ENCODE measurements around the gene MAD1L1.
"Not testable (repeated sequence)": the region's sequence is repeated elsewhere in the genome, so short reads cannot be mapped to it uniquely, and the experiment has no call there.

The MAD1L1 gene

DNA sequence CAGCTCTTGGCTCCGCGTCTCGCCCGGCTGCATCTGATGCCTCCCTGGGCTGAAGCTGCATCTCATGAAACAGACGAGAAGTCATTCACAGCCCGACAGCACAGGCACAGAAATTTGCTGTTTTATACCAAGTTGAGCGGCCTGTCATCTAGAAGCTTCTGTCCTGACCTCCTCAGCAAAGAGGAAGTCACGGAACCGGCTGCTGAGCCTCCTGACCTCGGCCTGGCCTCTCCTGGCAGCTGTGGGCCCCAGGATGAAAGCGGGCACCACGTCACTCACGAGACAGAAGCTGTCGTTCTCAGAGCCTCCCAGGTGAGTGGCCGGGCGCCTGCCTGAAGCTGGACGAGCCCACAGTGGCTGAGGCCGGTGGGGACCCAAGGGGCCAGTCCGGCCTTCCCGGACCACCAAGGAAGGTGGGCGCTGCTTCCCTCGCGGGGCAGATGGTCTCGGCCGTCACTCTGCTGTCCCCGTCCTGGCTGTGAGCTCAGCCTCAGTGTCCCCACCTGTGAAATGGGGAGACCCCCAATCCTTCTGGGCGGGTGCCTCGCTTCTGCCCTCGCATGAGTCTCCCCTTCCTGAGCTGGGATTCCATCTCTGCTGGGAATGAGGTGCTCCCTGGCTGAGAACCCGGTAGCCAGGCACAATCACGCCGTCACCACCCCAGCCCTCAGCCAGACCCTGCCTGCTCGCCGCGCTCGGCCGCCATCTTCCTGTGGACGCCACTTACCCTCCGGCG is 391.3 kb downstream of the MAD1L1 start:
- DNase-seq = not testable (repeated sequence)

DNA sequence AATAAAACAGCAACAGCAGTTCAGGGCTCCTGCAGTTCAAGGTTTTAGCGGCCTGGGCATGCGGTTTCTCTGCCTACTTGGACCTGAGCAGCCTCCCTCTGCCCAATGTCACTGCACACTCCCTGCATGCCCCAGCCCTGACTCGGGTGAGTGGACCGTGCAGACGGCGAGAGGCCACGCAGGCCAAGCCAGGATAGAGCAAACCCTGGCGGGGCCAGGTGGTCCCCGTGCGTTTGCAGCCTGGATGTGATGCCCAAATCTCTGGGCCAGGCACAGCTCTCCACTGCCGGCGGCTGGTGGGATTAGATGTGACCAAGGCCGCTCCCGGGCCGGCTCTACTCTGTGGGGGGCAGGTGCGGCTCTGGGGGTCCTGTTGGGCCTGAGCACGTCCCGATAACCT is 392.0 kb downstream of the MAD1L1 start:
- not testable (repeated sequence) for DNase-seq

- DNase-seq = no peak
Observed at GRCh38 chr7:1839701-1840100, 393.0 kb downstream of the MAD1L1 start.

DNA sequence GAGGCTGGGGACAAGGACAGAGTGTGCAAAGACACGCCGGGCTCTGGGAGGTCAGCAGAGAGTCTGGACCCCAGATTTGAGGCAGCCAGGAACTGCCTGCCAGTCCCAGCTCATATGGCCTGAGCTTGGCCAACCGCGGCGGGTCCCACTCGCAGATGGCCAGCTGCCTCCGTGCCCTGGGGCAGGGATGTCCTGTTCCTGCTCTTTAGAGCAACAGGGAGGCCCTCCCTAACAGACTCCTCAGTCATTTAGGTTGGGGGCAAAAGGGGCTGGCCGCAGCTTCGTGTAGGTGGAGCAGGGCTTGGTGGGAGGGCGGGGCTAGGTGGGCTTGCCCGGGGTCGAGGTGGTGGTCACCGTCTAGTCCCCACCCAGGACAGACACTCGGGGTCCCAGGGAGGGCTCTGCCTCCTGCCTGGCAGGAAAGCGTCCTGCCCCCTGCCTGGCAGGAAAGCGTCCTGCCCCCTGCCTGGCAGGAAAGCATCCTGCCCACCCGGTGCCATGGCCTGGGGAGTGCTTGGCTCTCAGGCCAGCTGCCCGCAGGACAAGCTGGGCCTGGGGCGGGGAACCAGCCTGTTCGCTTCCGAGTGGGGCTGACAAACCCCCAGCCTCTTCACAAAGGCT is 393.7 kb downstream of the MAD1L1 start:
- peak; percentile 24 for DNase-seq

DNA sequence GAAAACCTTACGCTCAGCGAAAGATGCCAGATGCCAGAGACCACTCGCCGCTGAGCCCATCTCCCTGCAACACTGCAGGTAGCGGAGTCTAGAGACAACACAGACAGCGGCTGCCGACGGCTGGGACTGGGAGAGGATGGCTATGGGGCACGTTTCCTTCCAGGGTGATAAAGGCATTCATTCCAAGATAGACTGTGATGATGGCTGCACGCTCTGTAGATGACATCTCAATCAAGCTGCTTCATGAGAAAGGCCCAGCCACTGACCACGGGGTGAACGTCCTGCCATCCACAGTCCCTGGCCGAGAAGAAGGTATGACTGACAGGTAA is 394.2 kb downstream of the MAD1L1 start:
- DNase-seq = not testable (repeated sequence)

DNA sequence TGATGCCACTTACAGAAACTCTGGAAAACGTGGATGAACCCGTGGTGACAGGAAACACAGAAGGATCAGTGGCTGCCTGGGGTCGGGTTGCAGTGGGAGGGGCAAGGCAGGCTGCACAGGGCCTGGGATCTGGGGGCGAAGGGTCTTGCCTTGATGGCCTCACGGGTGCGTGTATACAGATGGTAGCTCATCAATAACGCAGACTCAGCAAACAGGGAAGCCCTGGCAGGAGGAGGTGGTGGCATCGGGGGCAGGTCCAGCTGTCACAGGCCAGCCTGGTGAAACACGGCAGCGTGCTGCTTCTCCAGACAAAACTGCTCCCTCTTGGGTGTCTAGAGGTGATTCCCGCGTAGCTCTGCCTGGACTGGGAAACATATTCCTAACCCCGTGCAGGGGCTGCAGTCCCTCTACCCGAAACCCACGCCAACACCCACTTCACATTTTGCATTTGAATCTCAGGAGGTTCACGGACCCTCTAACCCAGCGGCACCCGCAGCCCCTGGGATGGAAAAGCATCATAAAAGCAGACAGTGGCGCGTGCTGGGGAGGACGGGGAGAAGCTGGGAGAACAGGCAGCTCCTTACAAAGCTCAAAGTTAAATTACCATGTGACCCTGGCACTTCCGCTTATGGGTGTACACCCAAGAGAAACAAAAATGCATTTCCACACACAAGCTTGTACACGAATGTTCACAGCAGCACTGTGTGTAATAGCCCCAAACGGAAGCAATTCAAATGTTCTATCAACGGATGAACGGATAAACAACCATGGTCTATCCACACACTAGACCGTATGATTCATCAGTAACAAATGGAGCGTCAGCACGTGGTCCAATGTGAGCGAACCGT is 394.8 kb downstream of the MAD1L1 start:
- peak; percentile 74 for DNase-seq

GRCh38 chr7:1831933-1832535 is 400.7 kb downstream of the MAD1L1 start:
- DNase-seq = not testable (repeated sequence)

DNA sequence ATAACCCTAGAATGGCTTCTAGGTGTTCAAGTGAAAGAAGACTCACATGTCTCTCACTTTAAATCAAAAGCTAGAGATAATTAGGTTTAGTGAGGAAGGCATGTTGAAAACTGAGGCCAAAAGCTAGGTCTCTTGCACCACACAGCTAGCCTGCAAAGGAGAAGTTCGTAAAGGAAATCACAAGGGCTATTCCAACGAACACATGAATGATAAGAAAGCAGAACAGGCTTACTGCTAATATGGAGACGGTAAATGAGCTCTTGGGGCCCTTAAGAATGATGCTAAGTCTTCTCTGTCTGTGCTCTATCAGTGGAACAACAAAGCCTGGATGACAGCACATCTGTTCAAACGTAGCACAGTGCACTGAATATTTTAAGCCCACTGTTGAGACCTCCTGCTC is 401.3 kb downstream of the MAD1L1 start:
- not testable (repeated sequence) for DNase-seq

DNA sequence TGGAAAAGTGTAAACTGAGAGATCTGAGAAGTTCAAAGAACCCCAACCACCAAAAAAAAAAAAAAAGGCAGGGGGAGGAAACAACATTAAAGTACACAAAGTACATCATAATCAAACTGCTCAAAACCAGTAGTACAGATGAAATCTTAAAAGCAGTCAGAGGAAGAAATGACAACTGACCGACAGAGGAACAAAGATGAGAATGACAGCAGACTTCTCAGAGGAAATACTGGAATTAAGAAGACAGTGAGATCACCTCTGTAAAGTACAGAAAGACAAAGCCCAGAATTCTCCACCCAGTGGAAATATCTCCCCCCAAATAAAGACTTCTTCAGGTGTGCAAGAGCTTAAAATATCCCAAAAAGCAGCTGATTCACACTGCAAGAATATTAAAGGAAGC is 403.1 kb downstream of the MAD1L1 start:
- DNase-seq = not testable (repeated sequence)

- DNase-seq = no peak
Observed at GRCh38 chr7:1829111-1829510, 403.6 kb downstream of the MAD1L1 start.

DNA sequence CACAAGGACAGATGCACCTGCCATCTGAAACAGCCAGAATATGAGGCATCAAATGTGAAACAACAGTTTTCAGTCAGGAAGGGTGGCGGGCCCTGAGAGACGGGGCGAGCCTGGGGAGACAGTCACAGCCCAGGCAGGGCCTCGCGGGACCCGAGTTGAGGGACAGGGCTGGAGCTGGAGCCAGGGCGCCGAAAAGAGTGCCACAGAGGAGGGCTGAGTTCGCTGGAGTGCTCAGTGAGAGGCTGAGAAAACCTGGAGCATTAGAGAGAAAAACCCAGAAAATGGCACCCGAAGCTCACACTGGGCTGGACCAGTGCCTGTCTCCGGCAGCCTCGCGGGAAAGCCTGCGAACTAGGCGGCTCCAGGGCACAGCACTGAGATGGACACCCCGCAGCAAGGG is 404.6 kb downstream of the MAD1L1 start:
- not testable (repeated sequence) for DNase-seq

DNA sequence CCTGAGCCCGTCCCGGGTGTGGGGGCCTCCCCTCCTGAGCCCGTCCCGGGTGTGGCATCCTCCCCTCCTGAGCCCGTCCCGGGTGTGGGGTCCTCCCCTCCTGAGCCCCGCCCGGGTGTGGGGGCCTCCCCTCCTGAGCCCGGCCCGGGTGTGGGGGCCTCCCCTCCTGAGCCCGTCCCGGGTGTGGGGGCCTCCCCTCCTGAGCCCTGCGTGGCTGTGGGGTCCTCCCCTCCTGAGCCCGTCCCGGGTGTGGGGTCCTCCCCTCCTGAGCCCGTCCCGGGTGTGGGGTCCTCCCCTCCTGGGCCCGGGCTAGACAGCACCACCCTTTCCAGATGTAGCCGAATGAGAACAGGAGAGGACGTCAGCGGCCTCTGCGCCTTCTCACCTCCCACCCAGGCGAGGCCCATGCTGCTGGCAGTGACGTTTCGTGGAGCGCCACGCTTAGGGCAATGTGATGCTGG is 405.2 kb downstream of the MAD1L1 start:
- DNase-seq = not testable (repeated sequence)

GRCh38 chr7:1826931-1827330 is 405.8 kb downstream of the MAD1L1 start:
- DNase-seq = not testable (repeated sequence)

DNA sequence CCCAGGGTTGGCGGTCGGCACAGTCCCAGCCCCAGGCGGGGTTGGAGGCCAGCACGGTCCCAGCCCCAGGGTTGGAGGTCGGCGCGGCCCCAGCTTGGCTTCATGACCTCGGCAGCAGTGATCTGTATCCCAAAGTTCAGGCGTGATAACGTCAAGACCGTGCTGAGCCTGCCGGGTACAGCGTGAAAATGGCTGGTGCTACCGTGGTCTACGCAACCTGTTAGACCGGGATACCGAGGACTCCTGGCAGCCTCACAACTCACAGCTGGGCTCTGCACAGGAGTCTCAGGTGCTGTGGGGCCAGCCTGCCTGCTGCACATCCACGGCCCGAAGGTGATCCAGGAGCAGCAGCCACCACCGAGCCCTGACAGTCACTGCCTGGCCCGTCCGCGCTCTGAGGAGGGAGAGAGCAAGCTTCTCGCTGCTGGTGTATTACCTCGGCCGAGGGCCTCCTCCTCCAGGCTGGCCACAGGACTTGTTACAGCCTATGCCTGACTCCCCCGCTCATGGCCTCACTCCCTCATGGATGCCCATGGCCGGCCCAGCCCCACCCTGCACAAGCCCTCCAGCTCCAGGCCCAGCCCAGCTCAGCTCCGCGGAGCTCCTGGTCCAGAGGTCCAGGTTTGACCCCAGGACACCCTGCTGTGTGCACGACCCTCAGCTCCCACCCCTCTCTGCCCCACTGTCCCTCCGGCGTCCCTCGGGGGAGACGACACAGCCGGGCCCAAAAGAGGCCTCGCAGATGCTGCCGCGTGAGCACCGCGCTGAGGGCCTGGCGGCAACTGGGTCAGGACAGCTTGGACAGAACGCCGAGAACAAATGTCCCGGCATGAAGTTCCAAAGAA is 406.6 kb downstream of the MAD1L1 start:
- DNase-seq = no peak

- not testable (repeated sequence) for DNase-seq
Observed at GRCh38 chr7:1825647-1825896, 407.2 kb downstream of the MAD1L1 start.

GRCh38 chr7:1824882-1825646 is 407.7 kb downstream of the MAD1L1 start:
- not testable (repeated sequence) for DNase-seq

- DNase-seq = not testable (repeated sequence)
Observed at GRCh38 chr7:1824151-1824881, 408.4 kb downstream of the MAD1L1 start.

GRCh38 chr7:1823376-1824150 is 409.2 kb downstream of the MAD1L1 start:
- no peak for DNase-seq

DNA sequence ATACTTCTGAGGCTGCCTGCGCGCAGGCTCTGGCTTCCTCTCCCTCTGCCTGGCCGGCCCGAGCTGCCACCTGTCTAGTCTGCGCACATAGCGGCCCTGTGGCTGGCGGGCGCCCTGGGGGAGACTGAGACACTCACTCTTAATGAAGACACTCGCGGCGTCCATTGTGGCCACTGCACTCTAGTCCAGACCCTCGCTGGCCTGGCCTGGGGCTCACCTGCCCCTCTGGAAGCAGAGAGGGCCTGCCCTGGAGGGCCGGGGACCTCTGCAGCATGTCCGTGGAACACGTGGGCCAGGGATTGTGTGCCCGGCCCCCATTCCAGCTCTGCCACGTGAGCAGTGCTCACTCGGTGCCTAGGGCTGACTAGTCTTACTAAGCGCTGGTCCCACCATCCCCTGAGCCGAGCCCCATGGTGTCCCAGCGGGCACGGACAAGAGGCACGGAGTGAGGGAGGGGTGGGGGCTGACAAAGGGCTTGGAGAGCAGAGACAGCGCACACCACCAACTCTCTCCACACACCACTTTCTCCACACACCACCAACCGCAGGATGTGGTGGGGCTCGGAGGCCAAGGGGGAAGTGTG is 413.4 kb downstream of the MAD1L1 start:
- DNase-seq = no peak

Measured in EL (cell line).